H1 (cell line): Measurements from ENCODE around the gene SNX19. TPM values are rescaled to one million over a fixed set of nuclear protein-coding genes. Genes with fewer than 3 reads are reported as not detected.

ENCODE experiments used
- CTCF ChIA-PET: fragments of 300-600 bp; sonication (Branson Sonifier 250); formaldehyde crosslinking; loops from one replicate; lab custom pipeline; 2021; ENCODE audit not compliant: partially characterized antibody; lab: Charles Lee
- POLR2A ChIA-PET: fragments of 300-600 bp; sonication (Branson Sonifier 250); formaldehyde crosslinking; loops from one replicate; lab custom pipeline; 2021; ENCODE audit warnings: inconsistent platforms; ENCODE audit not compliant: partially characterized antibody; lab: Charles Lee
- DNase-seq, 2 experiments: peaks; one replicate each; pipeline versions ENCODE4 v3.0.0 to v3.0.0-alpha.2; 2010 to 2022; ENCODE audit warnings: low spot score in 2 of 2, low read depth in 1 of 2, mixed read lengths in 1 of 2
- FAIRE-seq: peaks from 2 replicates; lab custom pipeline; 2011; peaks lifted over from hg19 to GRCh38; lab: Jason Lieb, UNC
- H2AFZ ChIP-seq: 2 replicates; pipeline ENCODE4 v1.8.1; 2012; ENCODE audit warnings: low read length, inconsistent platforms
- H2AK5ac ChIP-seq: 2 replicates; pipeline ENCODE4 v1.6.1; 2013; ENCODE audit warnings: low read depth, low read length
- H2BK120ac ChIP-seq: replicated peaks from 2 replicates; pipeline ENCODE3; 2013; ENCODE audit warnings: low read depth, low read length, inconsistent platforms
- H2BK12ac ChIP-seq: 2 replicates; pipeline ENCODE4 v1.6.1; 2013; ENCODE audit warnings: low read depth, low read length
- H2BK15ac ChIP-seq: 2 replicates; pipeline ENCODE4 v1.6.1; 2013; ENCODE audit warnings: low read length
- H2BK20ac ChIP-seq: 2 replicates; pipeline ENCODE4 v1.6.1; 2013; ENCODE audit warnings: low read length
- H2BK5ac ChIP-seq: 2 replicates; pipeline ENCODE4 v1.6.1; 2013; ENCODE audit warnings: low read depth, low read length
- H3K14ac ChIP-seq: 2 replicates; pipeline ENCODE4 v1.6.1; 2013; ENCODE audit warnings: inconsistent platforms; ENCODE audit not compliant: insufficient read length
- H3K18ac ChIP-seq: 2 replicates; pipeline ENCODE4 v1.6.1; 2013; ENCODE audit warnings: low read length; ENCODE audit errors: extremely low read depth
- H3K23ac ChIP-seq: 2 replicates; pipeline ENCODE4 v1.6.1; 2013; ENCODE audit warnings: inconsistent platforms; ENCODE audit not compliant: insufficient read length
- H3K23me2 ChIP-seq: 2 replicates; pipeline ENCODE4 v1.6.1; 2013; ENCODE audit warnings: low read depth, low read length
- H3K27ac ChIP-seq: 2 replicates; pipeline ENCODE4 v1.6.1; 2011; ENCODE audit warnings: low read depth, low read length, inconsistent platforms
- H3K27me3 ChIP-seq, 4 experiments: replicated peaks in 1 of 4; 1 replicate in 1 of 4; 2 replicates in 3 of 4; pipeline versions ENCODE4 v1.6.1 to v1.8.1; 2011 to 2013; ENCODE audit warnings: low read length in 3 of 4, mild to moderate bottlenecking in 3 of 4, inconsistent platforms in 2 of 4, mixed read lengths in 2 of 4, moderate library complexity in 1 of 4; ENCODE audit not compliant: control insufficient read depth in 3 of 4, insufficient read depth in 3 of 4; ENCODE audit errors: extremely low read depth in 1 of 4
- H3K36me3 ChIP-seq, 4 experiments: 2 replicates each; pipeline versions ENCODE4 v1.6.1 to v1.8.1; 2011 to 2013; ENCODE audit warnings: mild to moderate bottlenecking in 4 of 4, low read length in 3 of 4, moderate library complexity in 2 of 4, control low read depth in 1 of 4, inconsistent platforms in 1 of 4; ENCODE audit not compliant: insufficient read depth in 4 of 4, control insufficient read depth in 2 of 4
- H3K4ac ChIP-seq: replicated peaks from 2 replicates; pipeline ENCODE3; 2013; ENCODE audit warnings: low read length, low read depth, mixed read lengths, inconsistent platforms; ENCODE audit not compliant: insufficient read length
- H3K4me1 ChIP-seq, 4 experiments: replicated peaks in 1 of 4; 1 replicate in 1 of 4; 2 replicates in 3 of 4; pipeline versions ENCODE4 v1.6.1 to v1.8.1; 2011 to 2013; ENCODE audit warnings: low read length in 3 of 4, inconsistent platforms in 2 of 4, mixed read lengths in 1 of 4; ENCODE audit not compliant: insufficient read depth in 4 of 4, control insufficient read depth in 3 of 4
- H3K4me2 ChIP-seq, 2 experiments: 2 replicates each; pipeline versions ENCODE4 v1.6.1 to v1.8.1; 2011 to 2013; ENCODE audit warnings: low read depth in 2 of 2, low read length in 2 of 2, control low read depth in 1 of 2, inconsistent platforms in 1 of 2, mild to moderate bottlenecking in 1 of 2; ENCODE audit not compliant: insufficient read depth in 1 of 2
- H3K4me3 ChIP-seq, 4 experiments: fragments of 200-600, 300-600 bp in 1 of 4; sonication (generic), shearing (Covaris generic), sonication (Bioruptor Twin) in 1 of 4; 2 replicates each; pipeline versions ENCODE4 v1.5.1 to v1.8.1; 2011 to 2016; ENCODE audit warnings: low read length in 4 of 4, low read depth in 3 of 4, control low read depth in 2 of 4, inconsistent platforms in 2 of 4, mild to moderate bottlenecking in 2 of 4, mixed read lengths in 1 of 4, moderate library complexity in 1 of 4; ENCODE audit not compliant: insufficient read depth in 2 of 4; ENCODE audit errors: extremely low read depth in 1 of 4
- H3K56ac ChIP-seq: replicated peaks from 2 replicates; pipeline ENCODE3; 2013; ENCODE audit warnings: low read depth, mild to moderate bottlenecking, mixed read lengths, low read length, inconsistent platforms; ENCODE audit not compliant: insufficient read length
- H3K79me1 ChIP-seq: 2 replicates; pipeline ENCODE4 v1.6.1; 2013; ENCODE audit warnings: low read depth, low read length, control low read depth
- H3K79me2 ChIP-seq, 2 experiments: 2 replicates each; pipeline versions ENCODE4 v1.6.1 to v1.8.1; 2012 to 2013; ENCODE audit warnings: low read length in 2 of 2, mild to moderate bottlenecking in 2 of 2, inconsistent platforms in 1 of 2; ENCODE audit not compliant: insufficient read depth in 2 of 2, control insufficient read depth in 1 of 2
- H3K9ac ChIP-seq, 4 experiments: replicated peaks in 1 of 4; 1 replicate in 1 of 4; 2 replicates in 3 of 4; pipeline versions ENCODE4 v1.6.1 to v1.8.1; 2011 to 2013; ENCODE audit warnings: low read depth in 3 of 4, low read length in 3 of 4, control low read depth in 2 of 4, mild to moderate bottlenecking in 2 of 4, moderate library complexity in 2 of 4, inconsistent platforms in 1 of 4; ENCODE audit errors: extremely low read depth in 1 of 4
- H3K9me3 ChIP-seq, 2 experiments: 2 replicates each; pipeline versions ENCODE4 v1.6.1 to v1.8.1; 2012 to 2013; ENCODE audit warnings: mild to moderate bottlenecking in 2 of 2, moderate library complexity in 2 of 2, control low read depth in 1 of 2, inconsistent platforms in 1 of 2, low read depth in 1 of 2, low read length in 1 of 2, mixed read lengths in 1 of 2; ENCODE audit not compliant: insufficient read depth in 2 of 2
- H4K20me1 ChIP-seq, 2 experiments: replicated peaks in 1 of 2; 2 replicates each; pipeline versions ENCODE3 to v1.8.1; 2011 to 2013; ENCODE audit warnings: inconsistent platforms in 2 of 2, low read length in 2 of 2, mild to moderate bottlenecking in 1 of 2; ENCODE audit not compliant: insufficient read depth in 2 of 2, control insufficient read depth in 1 of 2
- H4K5ac ChIP-seq: 2 replicates; pipeline ENCODE4 v1.6.1; 2013; ENCODE audit warnings: low read length, low read depth, mixed read lengths, inconsistent platforms; ENCODE audit not compliant: insufficient read length
- H4K8ac ChIP-seq: 2 replicates; pipeline ENCODE4 v1.8.0; 2013; ENCODE audit warnings: mild to moderate bottlenecking, moderate library complexity, low read length, inconsistent platforms; ENCODE audit not compliant: insufficient read depth; ENCODE audit errors: extremely low read depth
- H4K91ac ChIP-seq: replicated peaks from 2 replicates; pipeline ENCODE3; 2013; ENCODE audit warnings: low read length, mixed read lengths, inconsistent platforms; ENCODE audit not compliant: insufficient read length
- ATF3 ChIP-seq: IDR thresholded peaks from 2 replicates; pipeline ENCODE4 v1.6.1; 2011; ENCODE audit warnings: low read depth, mild to moderate bottlenecking, low read length; ENCODE audit not compliant: insufficient read depth
- BCL11A ChIP-seq, 2 experiments: IDR thresholded peaks; one replicate each; pipeline ENCODE4 v1.6.1; 2011; ENCODE audit warnings: low read depth in 2 of 2, low read length in 2 of 2, mild to moderate bottlenecking in 2 of 2
- CEBPB ChIP-seq: IDR thresholded peaks from 2 replicates; pipeline ENCODE4 v1.6.1; 2012; ENCODE audit warnings: low read depth, low read length
- CHD1 ChIP-seq: IDR thresholded peaks from 2 replicates; pipeline ENCODE4 v1.6.1; 2012; ENCODE audit warnings: low read depth, low read length, improper control_type of control experiment
- CTCF ChIP-seq, 3 experiments: IDR thresholded peaks; 1 replicate in 2 of 3; 2 replicates in 1 of 3; pipeline versions ENCODE4 v1.5.1 to v1.6.1; 2011; ENCODE audit warnings: low read length in 3 of 3, mild to moderate bottlenecking in 3 of 3, inconsistent platforms in 2 of 3, low read depth in 1 of 3, moderate library complexity in 1 of 3; ENCODE audit not compliant: insufficient read depth in 1 of 3; ENCODE audit errors: control extremely low read depth in 1 of 3
- EZH2 ChIP-seq: fragments of 200-600 bp; sonication (generic); IDR thresholded peaks from 2 replicates; pipeline ENCODE4 v1.7.1; 2012; ENCODE audit warnings: low read depth, mild to moderate bottlenecking, moderate library complexity, low read length, inconsistent platforms; ENCODE audit not compliant: severe bottlenecking
- GABPA ChIP-seq: IDR thresholded peaks from 2 replicates; pipeline ENCODE4 v1.6.1; 2011; ENCODE audit warnings: mild to moderate bottlenecking, low read length, moderate library complexity, borderline replicate concordance; ENCODE audit not compliant: insufficient read depth
- POLR2AphosphoS5 ChIP-seq: IDR thresholded peaks from 2 replicates; pipeline ENCODE4 v1.6.1; 2011; ENCODE audit warnings: low read depth, low read length
- RBBP5 ChIP-seq: IDR thresholded peaks from 2 replicates; pipeline ENCODE4 v1.7.1; 2012; ENCODE audit warnings: low read depth, mild to moderate bottlenecking, inconsistent platforms, low read length, moderate library complexity, borderline replicate concordance
- SP2 ChIP-seq: IDR thresholded peaks from 2 replicates; pipeline ENCODE4 v1.6.1; 2012; ENCODE audit warnings: mild to moderate bottlenecking, low read length, inconsistent platforms
- YY1 ChIP-seq: IDR thresholded peaks from 2 replicates; pipeline ENCODE4 v1.6.1; 2011; ENCODE audit warnings: low read depth, mild to moderate bottlenecking, low read length
- WGBS, 2 experiments: shearing (Covaris generic) in 1 of 2; methylation state at CpG; one replicate each; pipeline versions ENCODE4 v1.1.6 to v1.1.7; 2013 to 2015; ENCODE audit warnings: low lambda C conversion rate in 2 of 2, mixed read lengths in 2 of 2, inconsistent platforms in 1 of 2, low coverage in 1 of 2, missing lambda C conversion rate in 1 of 2; ENCODE audit not compliant: insufficient replicate concordance in 2 of 2, insufficient coverage in 1 of 2, insufficient read length in 1 of 2; ENCODE audit errors: extremely low coverage in 1 of 2, missing lambda C conversion rate in 1 of 2; 5-methylcytosine and 5-hydroxymethylcytosine counted together
- polyA plus RNA-seq, 7 experiments: library from polyadenylated mRNA; depleted of rRNA in 3 of 7; stranded (reverse) in 5 of 7; unstranded in 2 of 7; fragments of >200 nt in 5 of 7; fragments of 200-250 nt in 2 of 7; gene quantifications; 1 replicate in 5 of 7; 2 replicates in 1 of 7; 4 replicates in 1 of 7; pipeline versions ENCODE4 v1.2.1 to v1.2.3, GENCODE V29; 2011 to 2013; ENCODE audit warnings: missing spikeins in 2 of 7, mixed read lengths in 2 of 7
- total RNA-seq: library from RNA; stranded (reverse); fragmentation: NEBNext Ultra II Directional; extraction: Animal tissue kit (Norgen Biotek cat#: 25700); gene quantifications from 2 replicates; pipeline ENCODE4 v1.2.1, GENCODE V29; 2021

Gene SNX19
- total and polyA plus RNA-seq, 2 of the 8 experiments (the other 6 are each of a cell fraction or from before 2014, with no cell fraction given), result 15.0 to 25.2 TPM

DNA sequence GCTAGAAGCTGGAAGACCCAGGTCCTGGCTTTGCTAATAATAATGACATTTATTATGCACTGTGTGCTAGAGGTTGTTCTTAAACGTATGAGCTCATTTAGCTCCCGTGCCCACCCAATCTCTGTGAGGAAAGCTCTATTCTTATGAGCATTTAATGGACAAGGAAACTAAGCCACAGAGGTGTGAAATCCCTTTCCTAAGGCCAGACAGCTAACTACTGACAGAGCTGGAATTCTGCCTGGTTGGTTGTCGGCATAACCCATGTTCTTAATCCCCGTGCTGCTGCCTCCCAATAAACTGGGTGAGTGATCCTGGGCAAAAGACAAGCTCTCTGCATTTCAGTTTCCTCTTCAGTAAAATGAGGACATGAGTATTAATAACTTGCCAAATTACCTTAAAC, 49.4 kb downstream of the SNX19 start:
- Histone ChIP-seq H4K20me1 (no peaks in the 10 kb centered on the region), H3K9me3 (no peaks in the 10 kb centered on the region), H3K27me3 (peaks cover 0 to under 1% (median 0%) of the 10 kb centered on the region in 4 experiments; a peak in 2 of 7 replicates), H4K8ac (no peak overlapping the region), H3K79me1 (no peaks in the 10 kb centered on the region), H2BK12ac (no peak overlapping the region), H3K23ac (no peak overlapping the region), H4K91ac (no peak overlapping the region), H2BK15ac (no peak overlapping the region), H3K56ac (no peak overlapping the region), H3K79me2 (no peaks in the 10 kb centered on the region), H2BK120ac (no peak overlapping the region), H3K4me1 (peaks cover 0 to 5% (median 2%) of the 10 kb centered on the region in 4 experiments; a peak in 3 of 7 replicates), H3K18ac (no peak overlapping the region), H2AFZ (no peak overlapping the region), H3K14ac (no peak overlapping the region), H2AK5ac (no peak overlapping the region), H3K27ac (no peak overlapping the region), H4K5ac (no peak overlapping the region), H3K9ac (no peak overlapping the region), H3K36me3 (no peaks in the 10 kb centered on the region; a peak in 1 of 8 replicates), H2BK20ac (no peak overlapping the region), H3K4me2 (no peak overlapping the region), H3K23me2 (no peaks in the 10 kb centered on the region), H3K4ac (no peak overlapping the region), H2BK5ac (no peak overlapping the region), H3K4me3 (no peak overlapping the region)
- ChIA-PET POLR2A (interaction anchor here (0.8 kb wide), 1 partner anchor 435 kb away, joined by 3 read pairs; no protein-coding TSS in a partner anchor), CTCF (interaction anchor here (0.8 to 17.8 kb wide), 7 partner anchors 14 to 654 kb away, joined by 3 to 521 read pairs (median 4); partner anchors contain the start of genes ADAMTS15 and ADAMTS8)
- DNase-seq (no peak), FAIRE-seq (no peak)
- WGBS, 2 experiments, result 88% methylated on average over 4 of the region's 4 CpGs; no CpG with 5 or more reads in 1 of the 2 experiments
- TF ChIP-seq CTCF (IDR thresholded peaks at IDR 0.05; ENCODE audit: control extremely low read depth in 1 of 3, insufficient read depth in 1 of 3, low read depth in 1 of 3, low read length in 3 of 3) (no peak), YY1 (no peak), GABPA (no peak), CEBPB (no peak), SP2 (no peak), ATF3 (no peak), BCL11A (IDR thresholded peaks at IDR 0.05; ENCODE audit: low read depth in 2 of 2, low read length in 2 of 2) (no peak), CHD1 (no peak), EZH2 (no peak), POLR2AphosphoS5 (no peak), RBBP5 (no peak)
